GM18909 (cell line): ENCODE results near the gene MYLK2.
"Not testable (repeated sequence)": the region's sequence is repeated elsewhere in the genome, so short reads cannot be mapped to it uniquely, and the experiment has no call there.

Source experiments
- ATAC-seq: cut with Tn5 transposase; IDR thresholded peaks from one replicate; pipeline ENCODE4 v1.9.1; 2021; ENCODE audit warnings: mild to moderate bottlenecking; ENCODE audit not compliant: unreplicated experiment, poor library complexity

Gene MYLK2

DNA sequence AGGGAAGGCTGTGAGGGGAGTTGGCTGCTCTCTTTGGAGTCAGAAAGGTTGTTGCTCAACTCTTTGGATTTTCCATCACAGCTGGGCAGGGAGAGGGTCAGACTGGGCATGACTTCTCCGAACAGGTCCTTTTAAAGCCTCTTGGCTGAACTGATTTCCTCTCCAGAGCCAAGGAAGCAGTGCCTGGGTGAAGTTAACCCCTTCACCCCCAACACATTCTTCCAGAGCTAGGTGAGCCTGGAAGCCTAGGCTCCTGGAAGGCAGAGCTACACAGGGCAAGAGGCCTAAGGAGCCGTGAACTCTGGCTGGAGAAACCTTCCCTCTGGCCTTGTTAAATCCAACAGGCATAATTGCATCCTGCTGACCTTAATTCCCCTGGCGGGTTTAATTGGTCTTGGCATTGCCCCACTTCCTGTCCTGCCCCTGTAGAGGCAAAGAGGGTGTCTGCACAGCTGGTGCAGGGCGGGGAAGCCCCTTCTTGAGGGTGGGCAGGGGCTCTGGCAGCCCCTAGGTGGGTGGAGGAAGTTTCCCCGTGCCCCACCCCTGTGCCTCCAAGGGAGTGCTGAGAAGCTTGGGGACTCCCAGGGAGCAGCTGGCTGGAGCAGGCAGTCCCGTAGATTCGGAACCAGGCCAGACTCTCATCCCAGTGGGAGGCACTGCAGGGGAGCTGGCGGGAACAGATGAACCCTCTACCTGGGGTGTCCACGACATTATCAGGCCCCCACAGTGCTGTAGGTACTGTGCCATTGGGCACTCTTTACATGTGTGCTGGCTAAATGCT is 3.6 kb upstream of the MYLK2 start:
- ATAC-seq, result no peak

DNA sequence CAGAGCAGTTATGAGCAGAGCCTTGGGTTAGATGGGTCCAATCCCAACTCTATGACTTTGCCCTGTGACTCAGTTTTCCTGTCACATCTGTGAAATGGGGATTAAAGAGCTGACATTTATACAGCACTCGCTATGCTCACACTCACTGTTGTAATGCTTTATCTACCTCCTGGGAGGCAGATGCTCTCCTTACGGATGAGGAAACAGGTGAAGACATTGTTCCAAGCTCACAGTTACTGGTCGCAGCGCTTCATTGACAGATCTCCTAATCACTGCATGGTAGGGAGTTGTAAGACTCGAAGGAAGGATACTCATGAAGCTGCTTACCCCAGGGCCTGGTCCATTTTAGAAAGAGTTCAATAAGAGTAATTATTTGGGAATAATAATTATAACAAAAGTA is 2.9 kb upstream of the MYLK2 start:
- no peak for ATAC-seq

DNA sequence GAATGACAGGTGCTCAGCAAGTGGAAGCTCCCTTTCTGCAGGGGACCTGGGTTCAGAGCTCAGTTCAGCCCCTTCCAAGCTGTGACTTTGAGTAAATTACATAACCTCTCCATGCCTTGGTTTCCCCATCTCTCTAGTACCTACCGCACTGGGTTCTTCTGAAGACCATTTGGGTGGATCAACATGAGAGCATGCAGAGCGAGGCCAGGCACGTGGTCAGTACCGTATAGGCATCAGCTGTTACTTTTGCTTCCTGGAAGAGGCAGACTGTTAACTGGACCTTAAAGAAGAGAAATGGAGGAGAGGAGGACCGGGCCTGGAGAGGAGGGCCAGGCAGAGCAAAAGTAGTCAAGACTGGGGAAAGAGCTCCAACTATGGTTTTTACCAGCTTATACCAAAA is 1.7 kb upstream of the MYLK2 start:
- no peak for ATAC-seq

DNA sequence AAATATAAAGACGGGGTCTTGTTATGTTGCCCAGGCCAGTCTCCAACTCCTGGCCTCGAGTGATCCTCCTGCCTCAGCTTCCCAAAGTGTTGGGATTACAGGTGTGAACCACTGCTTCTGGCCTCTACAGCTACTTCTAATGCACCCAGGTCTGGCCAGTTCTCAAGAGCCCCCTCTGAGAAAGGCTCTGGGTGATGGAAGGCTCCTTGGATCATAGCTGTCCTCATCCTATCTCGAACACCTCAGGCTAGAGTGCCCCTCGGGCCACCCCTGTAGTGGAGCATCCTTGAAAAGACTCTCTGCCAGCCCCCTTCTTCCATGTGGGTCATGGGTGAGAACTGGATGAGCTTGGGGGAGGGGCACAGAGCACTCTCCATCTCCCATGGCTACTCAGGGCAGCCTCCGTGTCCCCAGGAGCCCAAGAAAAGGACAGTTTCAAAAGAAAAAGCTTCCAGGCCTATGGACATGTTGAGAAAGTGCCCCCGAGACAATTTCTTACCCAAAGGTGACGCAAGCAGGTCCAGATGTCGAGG is 714 bp upstream of the MYLK2 start:
- no peak for ATAC-seq

DNA sequence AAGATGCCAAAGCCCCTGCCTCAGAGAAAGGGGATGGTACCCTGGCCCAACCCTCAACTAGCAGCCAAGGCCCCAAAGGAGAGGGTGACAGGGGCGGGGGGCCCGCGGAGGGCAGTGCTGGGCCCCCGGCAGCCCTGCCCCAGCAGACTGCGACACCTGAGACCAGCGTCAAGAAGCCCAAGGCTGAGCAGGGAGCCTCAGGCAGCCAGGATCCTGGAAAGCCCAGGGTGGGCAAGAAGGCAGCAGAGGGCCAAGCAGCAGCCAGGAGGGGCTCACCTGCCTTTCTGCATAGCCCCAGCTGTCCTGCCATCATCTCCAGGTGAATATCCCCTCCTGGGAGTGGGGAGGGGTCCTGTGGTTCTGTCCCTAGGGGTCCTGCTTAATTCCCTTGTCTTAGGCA is 1.1 kb downstream of the MYLK2 start:
- no peak for ATAC-seq

DNA sequence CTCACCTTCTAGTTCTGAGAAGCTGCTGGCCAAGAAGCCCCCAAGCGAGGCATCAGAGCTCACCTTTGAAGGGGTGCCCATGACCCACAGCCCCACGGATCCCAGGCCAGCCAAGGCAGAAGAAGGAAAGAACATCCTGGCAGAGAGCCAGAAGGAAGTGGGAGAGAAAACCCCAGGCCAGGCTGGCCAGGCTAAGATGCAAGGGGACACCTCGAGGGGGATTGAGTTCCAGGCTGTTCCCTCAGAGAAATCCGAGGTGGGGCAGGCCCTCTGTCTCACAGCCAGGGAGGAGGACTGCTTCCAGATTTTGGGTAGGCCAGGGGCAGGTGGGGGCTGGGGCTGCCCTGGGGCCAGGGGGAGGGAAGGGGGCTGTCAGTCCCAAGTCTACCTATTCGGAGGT is 2.3 kb downstream of the MYLK2 start:
- no peak for ATAC-seq

DNA sequence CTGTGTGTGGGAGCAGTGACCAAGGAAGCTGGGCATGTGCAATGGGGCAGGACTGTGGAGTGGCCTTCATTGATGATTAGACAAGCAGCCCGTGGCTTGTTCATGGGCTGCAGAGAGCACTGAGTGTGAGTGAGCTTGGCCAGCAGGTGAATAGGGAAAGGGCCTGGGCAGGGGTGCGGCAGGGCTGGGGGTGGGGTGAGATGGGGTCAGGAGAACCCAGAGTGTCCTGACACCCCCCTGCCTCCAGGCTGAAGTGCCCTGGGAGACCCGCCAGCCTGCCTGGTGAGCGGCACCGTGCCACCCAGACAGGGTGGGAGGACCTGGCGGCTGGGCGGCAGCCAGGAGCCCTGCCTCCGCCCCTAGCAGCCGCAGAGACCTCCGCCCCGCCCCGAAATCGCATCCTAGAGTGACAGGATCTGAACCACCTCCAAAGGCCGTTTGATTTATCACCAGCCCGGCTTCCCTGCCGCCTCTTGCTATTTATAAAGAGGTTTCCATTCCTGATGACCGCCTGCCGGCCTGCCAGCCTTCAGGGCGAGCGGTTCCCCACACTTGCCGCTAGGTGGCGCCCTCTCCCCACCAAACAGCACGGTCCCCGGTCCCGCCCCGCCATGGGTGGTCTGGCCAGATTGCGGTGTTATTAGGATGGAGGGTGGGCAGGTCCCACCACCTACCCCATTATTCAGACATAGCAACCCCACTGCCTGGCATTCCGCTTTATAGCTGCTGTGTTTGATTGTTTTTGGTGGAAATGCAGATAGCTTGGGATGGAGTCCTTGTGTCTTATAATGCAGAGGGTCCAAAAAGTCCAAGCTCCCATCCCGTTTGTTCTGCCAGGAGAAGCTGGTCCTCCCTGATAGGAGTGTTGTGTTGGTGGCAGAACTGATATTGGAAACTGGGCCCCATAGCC is 3.5 kb downstream of the MYLK2 start:
- ATAC-seq, result peak; percentile 77

DNA sequence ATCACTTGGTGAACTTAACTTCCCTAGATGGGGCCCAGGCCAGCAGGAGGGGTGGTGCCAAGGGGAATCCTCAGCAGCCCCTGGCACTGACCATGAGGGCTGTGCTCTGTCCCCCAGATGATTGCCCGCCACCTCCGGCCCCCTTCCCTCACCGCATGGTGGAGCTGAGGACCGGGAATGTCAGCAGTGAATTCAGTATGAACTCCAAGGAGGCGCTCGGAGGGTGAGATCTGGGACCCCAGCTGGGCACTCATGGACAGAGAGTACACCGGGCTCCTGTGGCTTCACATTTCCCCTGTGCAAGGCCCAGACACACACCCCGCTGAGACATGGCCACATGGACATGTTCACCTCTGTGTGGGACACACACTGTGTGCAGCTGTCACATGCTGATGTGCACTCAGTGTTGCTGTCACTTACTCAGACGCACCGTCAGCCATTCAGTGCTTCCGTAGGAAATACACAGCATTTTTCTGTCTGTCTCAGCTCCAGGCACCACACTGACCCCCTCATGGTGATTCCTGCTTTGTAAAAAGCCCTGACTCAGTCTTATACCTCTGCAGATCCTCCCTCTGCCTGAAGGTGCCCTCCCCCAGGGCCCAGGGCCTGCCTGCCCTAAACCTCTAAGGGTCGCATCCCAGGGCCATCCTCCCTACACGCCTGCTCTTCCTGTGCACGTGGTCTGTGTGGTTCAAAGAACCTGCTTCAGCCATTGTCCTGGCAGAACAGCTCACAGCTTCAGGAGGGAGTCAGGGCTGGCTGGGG is 4.4 kb downstream of the MYLK2 start:
- no peak for ATAC-seq

DNA sequence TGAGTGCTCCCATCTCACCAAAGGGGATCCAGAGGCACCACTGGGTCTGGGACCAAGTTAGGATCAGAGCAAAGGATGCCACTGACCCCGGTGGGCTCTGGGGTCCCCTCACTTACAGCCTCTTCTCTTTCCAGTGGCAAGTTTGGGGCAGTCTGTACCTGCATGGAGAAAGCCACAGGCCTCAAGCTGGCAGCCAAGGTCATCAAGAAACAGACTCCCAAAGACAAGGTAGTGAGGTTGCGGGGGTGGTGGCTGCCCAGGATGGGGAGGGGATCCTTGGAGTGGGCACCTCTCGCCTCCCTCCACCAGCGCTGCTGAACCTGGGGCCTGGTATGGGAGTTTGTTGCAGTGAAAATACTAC is 4.9 kb downstream of the MYLK2 start:
- no peak for ATAC-seq

DNA sequence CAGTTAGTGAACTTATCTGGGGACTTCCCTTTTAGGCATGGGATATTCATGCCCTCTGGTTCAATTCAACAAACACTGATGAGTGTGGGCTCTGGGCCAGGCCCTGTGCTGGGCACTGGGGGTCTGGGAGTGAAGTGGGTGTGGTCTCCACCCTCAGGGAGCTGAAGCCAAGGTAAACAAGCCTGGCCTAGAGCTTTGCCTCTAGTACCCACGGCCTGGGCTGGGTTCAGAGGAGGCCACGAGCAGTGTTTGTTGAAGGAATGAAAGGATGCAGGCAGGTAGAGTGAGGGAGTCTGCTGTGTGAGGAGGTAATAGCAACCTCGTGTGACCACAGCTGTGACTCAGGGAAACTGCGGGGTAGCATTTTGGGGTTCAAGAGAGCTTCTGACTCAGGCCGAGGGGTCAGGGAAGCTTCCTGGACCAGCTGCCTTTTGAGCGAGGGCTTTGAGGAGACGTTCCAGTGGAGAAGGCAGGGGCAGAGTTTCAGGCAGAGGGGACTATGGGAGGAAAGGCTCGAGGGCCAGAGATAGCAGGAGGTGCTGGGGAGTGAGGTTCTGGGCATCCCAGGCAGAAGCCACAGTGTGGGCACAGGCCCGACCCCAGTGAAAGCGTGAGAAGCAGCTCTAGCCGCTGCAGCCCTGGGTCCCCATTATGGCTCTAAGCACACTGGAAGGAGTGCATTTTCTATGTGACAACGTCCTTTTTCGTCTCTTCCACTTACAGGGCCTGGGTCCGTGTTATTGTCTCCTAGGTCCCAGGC is 5.6 kb downstream of the MYLK2 start:
- ATAC-seq, result no peak

DNA sequence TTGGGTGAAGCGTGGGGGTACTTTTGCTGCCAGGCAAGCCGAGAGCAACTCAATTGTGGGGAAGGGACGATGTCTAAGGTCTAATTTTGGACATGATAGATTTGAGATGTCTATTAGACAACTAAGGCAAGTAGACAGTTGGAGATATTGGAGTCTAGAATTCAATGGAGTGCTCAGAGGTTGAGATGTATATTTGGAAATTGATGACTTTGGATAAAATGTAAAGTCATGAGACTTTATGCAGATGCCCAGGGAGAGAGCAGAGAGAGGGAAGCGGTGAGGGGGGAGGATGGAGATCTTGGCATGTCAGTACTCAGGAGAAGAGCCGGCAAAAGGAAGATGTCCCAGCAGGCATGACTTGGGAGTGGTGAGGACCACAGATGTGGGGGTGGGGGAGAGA is 6.9 kb downstream of the MYLK2 start:
- ATAC-seq, result no peak

DNA sequence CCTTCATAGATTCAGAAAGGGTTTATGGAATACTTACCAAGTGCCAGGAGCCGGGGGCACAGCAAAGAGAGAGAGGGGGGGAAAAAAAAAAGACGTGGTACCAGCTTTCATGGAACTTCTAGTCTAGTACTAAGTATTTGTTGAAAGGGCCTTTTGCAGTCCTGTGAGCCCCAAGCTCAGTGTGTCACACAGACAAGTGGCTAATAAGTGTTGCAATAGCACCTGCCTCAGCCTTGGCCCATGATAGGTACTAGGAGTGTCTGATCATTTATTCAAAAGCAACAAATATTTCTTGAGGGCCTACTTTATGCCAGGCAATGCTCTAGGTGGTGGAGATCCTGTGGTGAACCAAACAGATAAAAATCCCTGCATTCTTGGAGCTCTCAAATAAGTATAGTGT is 7.9 kb downstream of the MYLK2 start:
- ATAC-seq, result no peak

DNA sequence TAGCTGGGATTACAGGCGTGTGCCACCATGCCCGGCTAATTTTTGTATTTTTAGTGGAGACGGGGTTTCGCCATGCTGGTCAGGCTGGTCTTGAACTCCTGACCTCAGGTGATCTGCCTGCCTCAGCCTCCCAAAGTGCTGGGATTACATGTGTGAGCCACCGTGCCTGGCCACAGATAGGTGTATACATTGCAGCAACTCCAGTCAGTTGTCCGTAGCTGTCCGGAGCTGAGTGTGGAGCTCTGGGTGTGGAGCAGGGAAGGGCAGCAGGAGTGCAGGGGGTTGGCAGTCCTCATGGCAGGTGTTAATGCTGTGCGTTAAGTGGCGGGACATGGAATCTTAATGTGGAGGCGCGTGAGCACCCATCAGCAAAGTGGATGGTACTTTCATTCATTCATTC is 8.9 kb downstream of the MYLK2 start:
- ATAC-seq, result not testable (repeated sequence)

DNA sequence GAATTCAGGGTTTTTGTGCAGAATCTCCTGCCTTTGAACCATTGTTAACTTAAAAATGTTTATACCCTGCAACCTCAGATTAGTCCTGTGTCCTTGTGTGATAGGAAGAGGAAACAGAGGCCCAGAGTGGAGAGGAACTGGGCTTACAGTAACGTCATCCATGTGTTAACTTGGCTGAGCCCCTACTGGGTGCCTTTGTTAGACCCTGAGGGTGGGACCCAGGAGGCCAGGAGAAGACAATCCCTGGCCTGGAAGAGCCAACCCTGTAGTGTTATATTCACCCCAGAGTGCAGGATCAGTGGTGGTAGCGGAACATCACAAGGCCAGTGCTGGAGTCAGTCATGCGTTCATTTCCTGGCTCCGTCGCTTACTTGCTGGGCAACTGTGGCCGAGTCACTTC is 10.6 kb downstream of the MYLK2 start:
- ATAC-seq, result no peak

DNA sequence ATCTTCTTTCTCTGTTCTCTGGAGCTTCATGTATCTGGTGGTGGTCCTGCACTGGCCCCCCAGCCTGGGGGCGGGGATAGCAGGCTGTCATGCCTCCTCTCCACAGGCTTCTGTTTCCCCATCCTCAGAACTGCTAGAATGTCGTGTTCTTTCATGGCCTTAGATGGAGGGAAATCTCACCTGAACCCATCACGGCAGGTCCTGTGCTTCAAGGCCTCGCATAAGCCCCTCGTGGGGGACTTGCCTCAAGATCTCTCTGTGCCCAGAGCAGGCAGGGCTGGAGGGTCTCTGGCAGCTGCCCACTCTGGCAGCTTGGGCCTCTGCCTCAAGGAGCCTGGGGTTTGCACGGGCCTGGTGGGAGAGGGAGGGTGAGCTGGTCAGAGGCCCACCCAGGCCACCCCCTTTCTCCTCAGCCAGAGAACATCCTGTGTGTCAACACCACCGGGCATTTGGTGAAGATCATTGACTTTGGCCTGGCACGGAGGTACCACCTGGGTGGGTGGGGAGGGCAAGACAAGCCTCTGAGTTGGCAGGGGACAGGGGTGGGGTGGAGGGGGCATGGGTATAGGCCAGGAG is 11.3 kb downstream of the MYLK2 start:
- no peak for ATAC-seq

DNA sequence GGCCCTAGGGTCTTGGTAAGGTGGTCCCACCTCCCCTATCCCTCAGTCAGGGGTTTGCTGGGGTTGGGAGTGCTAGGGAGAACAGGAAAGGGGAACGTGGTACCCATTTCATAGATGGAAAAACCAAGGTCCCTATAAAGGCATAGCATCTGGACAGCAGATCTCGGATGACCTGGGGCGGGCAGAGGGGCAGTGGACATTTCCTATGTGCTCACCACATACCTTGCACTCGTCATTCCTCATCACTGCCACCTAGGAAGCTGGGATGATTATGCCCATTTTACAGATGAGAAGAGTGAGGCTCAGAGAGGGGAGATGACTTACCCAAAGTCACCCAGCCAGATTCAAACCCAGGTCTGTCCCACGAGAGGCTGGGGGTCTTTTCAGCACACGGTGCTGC is 12.1 kb downstream of the MYLK2 start:
- no peak for ATAC-seq

DNA sequence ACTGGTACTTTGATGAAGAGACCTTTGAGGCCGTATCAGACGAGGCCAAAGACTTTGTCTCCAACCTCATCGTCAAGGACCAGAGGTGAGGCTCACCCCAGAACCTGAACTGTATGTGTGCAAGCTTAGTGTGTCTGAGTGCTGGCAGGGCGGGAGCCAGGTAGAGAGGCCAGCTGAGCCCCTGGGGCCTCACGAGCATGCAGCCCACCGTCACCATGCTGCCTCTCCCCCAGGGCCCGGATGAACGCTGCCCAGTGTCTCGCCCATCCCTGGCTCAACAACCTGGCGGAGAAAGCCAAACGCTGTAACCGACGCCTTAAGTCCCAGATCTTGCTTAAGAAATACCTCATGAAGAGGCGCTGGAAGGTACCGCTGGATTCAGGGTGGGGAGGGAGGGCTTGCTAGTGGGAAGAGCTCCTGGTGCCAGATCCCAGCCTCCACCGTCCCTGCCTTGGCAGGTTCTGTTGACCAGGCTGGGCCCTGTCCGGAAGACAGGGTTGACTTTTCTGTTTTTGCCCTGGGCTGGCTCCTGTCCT is 12.7 kb downstream of the MYLK2 start:
- no peak for ATAC-seq

DNA sequence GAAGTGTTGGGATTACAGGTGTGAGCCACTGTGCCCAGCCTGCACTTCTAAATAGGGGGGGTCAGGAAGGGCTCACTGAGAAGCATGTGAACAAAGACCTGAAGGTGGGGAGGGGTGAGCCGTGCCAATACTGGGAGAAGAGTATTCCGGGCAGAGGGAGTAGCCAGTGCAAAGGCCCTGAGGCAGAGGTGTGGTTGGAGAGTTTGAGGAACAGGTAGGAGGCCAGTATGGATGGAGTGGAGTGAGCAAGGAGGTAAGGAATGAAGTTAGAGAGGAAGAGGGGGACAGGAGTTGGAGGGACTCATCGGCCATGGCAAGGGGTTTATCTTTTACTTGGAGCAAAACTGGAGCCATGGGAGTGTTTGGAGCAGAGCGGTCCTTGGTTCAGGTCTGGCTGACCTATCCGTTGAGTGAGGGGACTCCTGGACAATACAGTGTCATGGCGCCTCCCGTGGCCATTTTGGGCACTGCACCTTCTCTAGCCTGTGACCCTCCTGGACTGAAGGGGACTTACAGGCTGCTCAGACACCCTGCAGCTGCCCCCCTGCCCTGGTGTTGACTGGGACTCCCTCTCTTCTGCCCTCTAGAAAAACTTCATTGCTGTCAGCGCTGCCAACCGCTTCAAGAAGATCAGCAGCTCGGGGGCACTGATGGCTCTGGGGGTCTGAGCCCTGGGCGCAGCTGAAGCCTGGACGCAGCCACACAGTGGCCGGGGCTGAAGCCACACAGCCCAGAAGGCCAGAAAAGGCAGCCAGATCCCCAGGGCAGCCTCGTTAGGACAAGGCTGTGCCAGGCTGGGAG is 14.2 kb downstream of the MYLK2 start:
- no peak for ATAC-seq
